ENCODE results near the gene ZNF646. TPM values are rescaled to one million over a fixed set of nuclear protein-coding genes. Genes with fewer than 3 reads are reported as not detected.

Gene ZNF646
- total and polyA plus RNA-seq, 5 donors = 6.4 to 10.3 (median 9.0) TPM

GRCh38 chr16:31110106-31111034 is 36.1 kb downstream of the ZNF646 start:
- H3K4me1 ChIP-seq (ENCODE audit: control insufficient read depth, insufficient read depth, low read length) = peaks cover 7% of the 10 kb centered on the region
- H3K4me3 ChIP-seq (ENCODE audit: low read length) = no peak overlapping the region
- no peak overlapping the region for H3K27ac ChIP-seq (ENCODE audit: low read length)
- DNase-seq = peak in 2 of 3 donors; percentile 50 to 60
- no peak for ATAC-seq
- intact Hi-C loops (cut with DNase I) = no loop called here
- 88% methylated on average over 26 of the region's 26 CpGs for WGBS
- H3K9me3 ChIP-seq (ENCODE audit: control insufficient read depth, low read length) = no peaks in the 10 kb centered on the region
- no peaks in the 10 kb centered on the region for H3K27me3 ChIP-seq (ENCODE audit: control insufficient read depth, insufficient read depth)

DNA sequence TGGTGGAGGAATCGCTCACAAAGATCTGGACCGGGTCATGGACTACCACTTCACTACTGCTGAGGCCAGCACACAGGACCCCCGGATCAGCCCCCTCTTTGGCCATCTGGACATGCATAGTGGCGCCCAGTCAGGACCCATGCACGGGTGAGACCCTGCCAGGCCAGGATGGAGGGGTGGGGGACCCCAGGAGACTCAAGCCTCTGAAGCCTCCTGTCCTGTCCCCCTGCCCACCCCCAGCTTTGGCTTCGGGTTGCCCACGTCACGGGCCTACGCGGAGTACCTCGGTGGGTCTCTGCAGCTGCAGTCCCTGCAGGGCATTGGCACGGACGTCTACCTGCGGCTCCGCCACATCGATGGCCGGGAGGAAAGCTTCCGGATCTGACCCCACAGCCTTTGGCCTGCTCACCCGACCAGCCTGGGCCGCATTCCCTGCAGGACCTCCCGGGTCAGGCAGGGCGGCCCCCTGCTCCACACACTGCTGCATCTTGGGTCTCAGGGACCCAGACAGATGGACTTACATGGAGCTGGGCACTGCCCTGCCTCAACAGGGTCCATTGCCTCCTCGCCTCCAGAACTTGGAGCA is 37.8 kb downstream of the ZNF646 start:
- DNase-seq (peak in 2 of 3 donors; percentile 49 to 60), ATAC-seq (no peak)
- Histone ChIP-seq H3K4me3 (ENCODE audit: low read length) (no peak overlapping the region), H3K27ac (ENCODE audit: low read length) (no peak overlapping the region), H3K4me1 (ENCODE audit: control insufficient read depth, insufficient read depth, low read length) (peaks cover 7% of the 10 kb centered on the region), H3K9me3 (ENCODE audit: control insufficient read depth, low read length) (no peaks in the 10 kb centered on the region), H3K27me3 (ENCODE audit: control insufficient read depth, insufficient read depth) (no peaks in the 10 kb centered on the region)
- intact Hi-C loops (cut with DNase I) = no loop called here
- WGBS = 92% methylated on average over 23 of the region's 23 CpGs

GRCh38 chr16:31112711-31113110 is 38.5 kb downstream of the ZNF646 start:
- intact Hi-C loops (cut with DNase I) = no loop called here
- H3K4me1 ChIP-seq (ENCODE audit: control insufficient read depth, insufficient read depth, low read length) = peaks cover 7% of the 10 kb centered on the region
- ATAC-seq (no peak), DNase-seq (no peak)
- H3K27me3 ChIP-seq (ENCODE audit: control insufficient read depth, insufficient read depth) = no peaks in the 10 kb centered on the region
- WGBS = 75% methylated on average over 2 of the region's 2 CpGs
- no peaks in the 10 kb centered on the region for H3K9me3 ChIP-seq (ENCODE audit: control insufficient read depth, low read length)
- H3K4me3 ChIP-seq (ENCODE audit: low read length) = no peak overlapping the region
- H3K27ac ChIP-seq (ENCODE audit: low read length) = peak overlapping the region; percentile 76

DNA sequence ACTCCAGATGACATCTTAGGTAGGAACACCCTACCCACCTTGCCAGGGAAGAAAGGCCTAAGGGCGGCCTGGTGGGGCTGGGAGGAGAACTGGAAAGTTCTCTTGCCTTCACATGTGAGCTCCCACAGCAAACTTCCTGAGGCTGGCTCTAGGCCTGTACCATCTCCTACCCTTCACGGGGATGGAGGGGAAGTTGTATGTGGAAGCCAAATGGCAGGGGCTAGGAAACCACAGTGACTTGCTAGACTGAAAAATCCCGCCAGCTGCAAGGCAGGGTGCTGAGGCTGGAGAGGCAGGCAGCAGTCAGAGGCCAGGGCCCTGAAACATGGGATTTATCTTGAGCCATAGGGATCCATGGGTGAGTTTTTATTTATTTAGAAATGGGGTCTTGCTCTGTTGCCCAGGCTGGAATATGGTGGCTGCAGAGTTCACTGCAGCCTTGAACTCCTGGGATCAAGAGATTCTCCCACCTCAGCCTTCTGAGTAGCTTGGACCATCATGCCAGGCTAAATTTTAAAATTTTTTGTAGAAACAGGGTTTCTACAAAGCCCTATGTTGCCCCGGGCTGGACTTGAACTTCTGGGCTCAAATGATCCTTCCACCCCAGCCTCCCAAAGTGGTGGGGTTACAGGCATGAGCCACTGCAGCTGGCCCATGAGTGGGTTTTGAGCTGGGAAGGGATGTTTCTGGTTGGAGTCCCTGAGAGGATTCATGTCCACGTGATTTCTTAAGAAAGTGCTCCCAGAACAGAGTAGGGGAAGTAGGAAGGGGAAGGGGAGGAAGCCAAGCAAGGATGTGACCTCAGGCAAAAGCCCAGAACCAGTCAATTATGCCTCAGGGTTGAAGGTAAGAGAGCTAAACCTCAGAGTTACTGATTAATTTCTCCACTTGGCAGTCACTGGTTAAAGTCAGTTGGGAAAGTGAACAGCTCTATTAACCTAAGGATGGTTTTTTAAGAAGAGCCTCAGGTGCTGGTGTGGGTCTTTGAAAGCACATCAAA is 39.2 kb downstream of the ZNF646 start:
- WGBS = 74% methylated on average over 5 of the region's 5 CpGs
- intact Hi-C loops (cut with DNase I) = no loop called here
- Histone ChIP-seq H3K4me3 (ENCODE audit: low read length) (no peak overlapping the region), H3K4me1 (ENCODE audit: control insufficient read depth, insufficient read depth, low read length) (peaks cover 8% of the 10 kb centered on the region), H3K27ac (ENCODE audit: low read length) (peak overlapping the region; percentile 76), H3K27me3 (ENCODE audit: control insufficient read depth, insufficient read depth) (no peaks in the 10 kb centered on the region), H3K9me3 (ENCODE audit: control insufficient read depth, low read length) (no peaks in the 10 kb centered on the region)
- ATAC-seq (no peak), DNase-seq (peak in 1 of 3 donors; percentile 48)

GRCh38 chr16:31114468-31114867 is 40.2 kb downstream of the ZNF646 start:
- WGBS = 90% methylated on average over 8 of the region's 8 CpGs
- Histone ChIP-seq H3K9me3 (ENCODE audit: control insufficient read depth, low read length) (no peaks in the 10 kb centered on the region), H3K4me1 (ENCODE audit: control insufficient read depth, insufficient read depth, low read length) (peaks cover 6% of the 10 kb centered on the region), H3K27ac (ENCODE audit: low read length) (no peak overlapping the region), H3K27me3 (ENCODE audit: control insufficient read depth, insufficient read depth) (no peaks in the 10 kb centered on the region), H3K4me3 (ENCODE audit: low read length) (no peak overlapping the region)
- DNase-seq = peak in 1 of 3 donors; percentile 35
- intact Hi-C loops (cut with DNase I) = no loop called here
- ATAC-seq = no peak

DNA sequence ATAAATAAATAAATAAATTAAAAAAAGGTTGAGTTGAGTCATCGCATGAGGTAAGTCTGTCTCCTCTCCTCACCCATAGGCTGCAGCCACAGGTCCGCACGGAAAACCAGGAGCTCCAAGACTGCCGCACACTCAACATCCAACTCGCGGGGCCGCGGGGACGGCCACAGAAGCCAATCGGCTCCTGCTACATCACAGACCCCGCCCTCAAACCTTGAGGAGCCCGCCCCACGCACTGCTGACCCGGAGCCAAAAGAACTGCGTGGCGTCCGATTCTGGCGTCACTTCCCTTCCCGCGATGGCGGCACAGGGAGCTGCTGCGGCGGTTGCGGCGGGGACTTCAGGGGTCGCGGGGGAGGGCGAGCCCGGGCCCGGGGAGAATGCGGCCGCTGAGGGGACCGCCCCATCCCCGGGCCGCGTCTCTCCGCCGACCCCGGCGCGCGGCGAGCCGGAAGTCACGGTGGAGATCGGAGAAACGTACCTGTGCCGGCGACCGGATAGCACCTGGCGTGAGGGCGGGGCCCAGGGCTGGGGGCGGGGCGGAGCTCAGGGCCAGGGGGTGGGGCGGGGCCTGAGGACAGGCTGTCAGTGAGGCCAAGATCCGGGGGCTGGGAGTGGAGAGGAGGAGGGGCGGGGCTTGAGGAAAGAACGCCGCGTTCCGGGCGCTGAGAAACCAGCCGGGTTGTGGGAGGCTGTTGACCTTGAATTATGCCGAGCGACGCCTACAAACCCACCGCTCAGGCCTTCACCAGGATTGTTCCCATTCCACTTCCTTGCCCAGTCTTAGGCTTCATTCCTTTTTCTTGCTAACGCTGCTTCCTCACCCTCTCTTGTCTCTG is 43.4 kb downstream of the ZNF646 start, which contains the start of gene KAT8:
Gene KAT8 (plus strand): TSS at position 281 of the 839 bp plus-strand sequence. CDS start 18 bp downstream, at position 299.
- peak; percentile 96 to 97 for ATAC-seq
- Histone ChIP-seq H3K4me1 (ENCODE audit: control insufficient read depth, insufficient read depth, low read length) (peaks cover 6% of the 10 kb centered on the region), H3K4me3 (ENCODE audit: low read length) (peak within 1 kb of the TSS; percentile 83), H3K27ac (ENCODE audit: low read length) (peak within 1 kb of the TSS; percentile 99), H3K27me3 (ENCODE audit: control insufficient read depth, insufficient read depth) (no peaks in the 10 kb centered on the region), H3K9me3 (ENCODE audit: control insufficient read depth, low read length) (no peaks in the 10 kb centered on the region)
- under 1% methylated on average over 68 of the region's 68 CpGs for WGBS
- DNase-seq = peak; percentile 99
- intact Hi-C loops (cut with DNase I) = no loop called here

DNA sequence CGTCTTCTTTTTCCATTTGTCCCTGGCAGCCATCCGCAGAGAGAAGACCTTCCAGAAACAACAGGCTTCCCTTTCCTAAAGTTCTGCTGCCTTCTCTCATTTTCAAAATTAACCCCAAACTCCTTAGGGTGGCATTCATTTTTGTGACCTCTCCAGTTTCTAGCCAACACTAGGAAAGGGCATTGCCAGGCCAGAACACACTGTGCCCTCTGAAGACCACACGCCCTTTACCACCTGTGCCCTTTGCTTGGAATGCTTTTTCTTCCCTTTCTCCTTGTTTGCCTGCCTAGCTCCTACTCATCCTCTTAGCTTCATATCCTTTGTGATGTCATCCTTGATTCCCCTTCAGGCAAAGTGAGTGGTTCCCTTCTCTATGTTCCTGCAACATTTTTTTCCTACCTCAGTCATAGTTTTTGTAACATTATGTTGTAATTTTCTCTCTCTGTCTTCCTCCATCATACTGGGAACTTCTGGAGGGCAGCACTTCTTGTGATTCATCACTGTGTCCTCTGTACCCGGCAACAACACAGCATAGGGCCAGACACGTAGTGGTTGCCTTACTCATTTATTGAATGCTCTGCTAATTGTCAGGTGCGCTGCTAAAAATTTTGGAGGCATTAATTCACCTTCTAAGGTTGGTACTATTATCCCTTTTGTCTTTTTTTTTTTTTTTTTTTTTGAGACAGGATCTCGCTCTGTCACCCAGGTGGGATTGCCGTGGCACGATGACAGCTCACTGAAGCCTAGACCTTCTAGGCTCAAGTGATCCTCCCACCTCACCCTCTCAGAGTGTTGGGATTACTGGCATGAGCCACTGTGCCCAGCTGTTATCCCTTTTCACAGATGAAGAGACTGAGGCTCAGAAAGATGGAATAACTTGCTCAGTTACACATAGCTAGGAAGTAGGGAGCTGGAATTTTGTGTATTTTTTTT is 44.3 kb downstream of the ZNF646 start:
- DNase-seq = peak in 1 of 3 donors; percentile 61
- peak overlapping the region; percentile 99 for H3K27ac ChIP-seq (ENCODE audit: low read length)
- H3K9me3 ChIP-seq (ENCODE audit: control insufficient read depth, low read length) = no peaks in the 10 kb centered on the region
- intact Hi-C loops (cut with DNase I) = no loop called here
- H3K4me1 ChIP-seq (ENCODE audit: control insufficient read depth, insufficient read depth, low read length) = peaks cover 2% of the 10 kb centered on the region
- ATAC-seq = peak in 1 of 2 donors; percentile 24
- H3K27me3 ChIP-seq (ENCODE audit: control insufficient read depth, insufficient read depth) = no peaks in the 10 kb centered on the region
- 55% methylated on average over 9 of the region's 9 CpGs for WGBS
- H3K4me3 ChIP-seq (ENCODE audit: low read length) = peak overlapping the region; percentile 83

DNA sequence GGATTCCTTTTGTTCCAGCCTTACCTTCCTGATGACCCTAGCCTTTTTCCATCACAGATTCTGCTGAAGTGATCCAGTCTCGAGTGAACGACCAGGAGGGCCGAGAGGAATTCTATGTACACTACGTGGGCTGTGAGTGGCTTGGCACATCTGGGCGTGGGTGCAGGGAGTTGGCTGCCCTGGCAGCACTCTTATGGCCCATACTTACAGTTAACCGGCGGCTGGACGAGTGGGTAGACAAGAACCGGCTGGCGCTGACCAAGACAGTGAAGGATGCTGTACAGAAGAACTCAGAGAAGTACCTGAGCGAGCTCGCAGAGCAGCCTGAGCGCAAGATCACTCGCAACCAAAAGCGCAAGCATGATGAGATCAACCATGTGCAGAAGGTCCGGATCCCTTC is 45.9 kb downstream of the ZNF646 start:
- no peaks in the 10 kb centered on the region for H3K27me3 ChIP-seq (ENCODE audit: control insufficient read depth, insufficient read depth)
- intact Hi-C loops (cut with DNase I) = no loop called here
- no peak for ATAC-seq
- peaks cover 2% of the 10 kb centered on the region for H3K4me1 ChIP-seq (ENCODE audit: control insufficient read depth, insufficient read depth, low read length)
- H3K27ac ChIP-seq (ENCODE audit: low read length) = no peak overlapping the region
- no peak for DNase-seq
- H3K4me3 ChIP-seq (ENCODE audit: low read length) = no peak overlapping the region
- WGBS = 93% methylated on average over 16 of the region's 16 CpGs
- H3K9me3 ChIP-seq (ENCODE audit: control insufficient read depth, low read length) = no peaks in the 10 kb centered on the region

GRCh38 chr16:31125844-31126243 is 51.6 kb downstream of the ZNF646 start:
- ATAC-seq (no peak), DNase-seq (peak in 1 of 3 donors; percentile 18)
- Histone ChIP-seq H3K27ac (ENCODE audit: low read length) (no peak overlapping the region), H3K4me1 (ENCODE audit: control insufficient read depth, insufficient read depth, low read length) (no peaks in the 10 kb centered on the region), H3K27me3 (ENCODE audit: control insufficient read depth, insufficient read depth) (no peaks in the 10 kb centered on the region), H3K4me3 (ENCODE audit: low read length) (no peak overlapping the region), H3K9me3 (ENCODE audit: control insufficient read depth, low read length) (no peaks in the 10 kb centered on the region)
- 92% methylated on average over 3 of the region's 3 CpGs for WGBS
- intact Hi-C loops (cut with DNase I) = no loop called here
